Measurements from ENCODE around the gene ZNF746. TPM values are rescaled to one million over a fixed set of nuclear protein-coding genes. Genes with fewer than 3 reads are reported as not detected.
A peak's percentile ranks its signal among the peaks of the same experiment; 100 is the strongest.

ZNF746 gene
- total RNA-seq, 1 experiment from 2014 or later = 17.1 TPM

DNA sequence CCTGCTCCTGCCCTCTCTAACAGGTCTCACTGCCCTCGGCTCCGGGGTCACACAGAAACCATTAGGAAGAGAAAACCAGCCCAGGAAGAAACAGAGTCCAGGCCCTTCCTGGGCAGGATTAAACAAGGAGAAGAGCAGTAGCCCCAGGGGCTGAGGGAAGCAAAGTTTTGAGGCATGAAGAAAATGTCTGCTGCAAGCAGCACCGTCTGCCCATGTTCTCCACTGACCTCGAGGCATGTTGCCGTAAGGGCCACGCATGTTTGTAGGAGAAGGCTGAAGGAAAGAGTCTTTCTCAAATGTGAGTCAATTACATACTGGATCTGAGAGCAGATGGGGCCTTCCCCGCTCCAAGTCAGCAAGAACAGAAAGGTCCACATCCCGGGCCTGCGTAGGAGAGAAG lies 4.2 kb downstream of the ZNF746 start (continued):
- TF ChIP-seq, protein P1, sequence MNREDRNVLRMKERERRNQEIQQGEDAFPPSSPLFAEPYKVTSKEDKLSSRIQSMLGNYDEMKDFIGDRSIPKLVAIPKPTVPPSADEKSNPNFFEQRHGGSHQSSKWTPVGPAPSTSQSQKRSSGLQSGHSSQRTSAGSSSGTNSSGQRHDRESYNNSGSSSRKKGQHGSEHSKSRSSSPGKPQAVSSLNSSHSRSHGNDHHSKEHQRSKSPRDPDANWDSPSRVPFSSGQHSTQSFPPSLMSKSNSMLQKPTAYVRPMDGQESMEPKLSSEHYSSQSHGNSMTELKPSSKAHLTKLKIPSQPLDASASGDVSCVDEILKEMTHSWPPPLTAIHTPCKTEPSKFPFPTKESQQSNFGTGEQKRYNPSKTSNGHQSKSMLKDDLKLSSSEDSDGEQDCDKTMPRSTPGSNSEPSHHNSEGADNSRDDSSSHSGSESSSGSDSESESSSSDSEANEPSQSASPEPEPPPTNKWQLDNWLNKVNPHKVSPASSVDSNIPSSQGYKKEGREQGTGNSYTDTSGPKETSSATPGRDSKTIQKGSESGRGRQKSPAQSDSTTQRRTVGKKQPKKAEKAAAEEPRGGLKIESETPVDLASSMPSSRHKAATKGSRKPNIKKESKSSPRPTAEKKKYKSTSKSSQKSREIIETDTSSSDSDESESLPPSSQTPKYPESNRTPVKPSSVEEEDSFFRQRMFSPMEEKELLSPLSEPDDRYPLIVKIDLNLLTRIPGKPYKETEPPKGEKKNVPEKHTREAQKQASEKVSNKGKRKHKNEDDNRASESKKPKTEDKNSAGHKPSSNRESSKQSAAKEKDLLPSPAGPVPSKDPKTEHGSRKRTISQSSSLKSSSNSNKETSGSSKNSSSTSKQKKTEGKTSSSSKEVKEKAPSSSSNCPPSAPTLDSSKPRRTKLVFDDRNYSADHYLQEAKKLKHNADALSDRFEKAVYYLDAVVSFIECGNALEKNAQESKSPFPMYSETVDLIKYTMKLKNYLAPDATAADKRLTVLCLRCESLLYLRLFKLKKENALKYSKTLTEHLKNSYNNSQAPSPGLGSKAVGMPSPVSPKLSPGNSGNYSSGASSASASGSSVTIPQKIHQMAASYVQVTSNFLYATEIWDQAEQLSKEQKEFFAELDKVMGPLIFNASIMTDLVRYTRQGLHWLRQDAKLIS (CRISPR knock-in tag; IDR thresholded peaks at IDR 0.05; ENCODE audit: borderline replicate concordance) = no peak
- TF ChIP-seq CBFB (CRISPR knock-in tag; IDR thresholded peaks at IDR 0.05; ENCODE audit: low read depth) (no peak), ATF1 (CRISPR knock-in tag; IDR thresholded peaks at IDR 0.05) (no peak)

DNA sequence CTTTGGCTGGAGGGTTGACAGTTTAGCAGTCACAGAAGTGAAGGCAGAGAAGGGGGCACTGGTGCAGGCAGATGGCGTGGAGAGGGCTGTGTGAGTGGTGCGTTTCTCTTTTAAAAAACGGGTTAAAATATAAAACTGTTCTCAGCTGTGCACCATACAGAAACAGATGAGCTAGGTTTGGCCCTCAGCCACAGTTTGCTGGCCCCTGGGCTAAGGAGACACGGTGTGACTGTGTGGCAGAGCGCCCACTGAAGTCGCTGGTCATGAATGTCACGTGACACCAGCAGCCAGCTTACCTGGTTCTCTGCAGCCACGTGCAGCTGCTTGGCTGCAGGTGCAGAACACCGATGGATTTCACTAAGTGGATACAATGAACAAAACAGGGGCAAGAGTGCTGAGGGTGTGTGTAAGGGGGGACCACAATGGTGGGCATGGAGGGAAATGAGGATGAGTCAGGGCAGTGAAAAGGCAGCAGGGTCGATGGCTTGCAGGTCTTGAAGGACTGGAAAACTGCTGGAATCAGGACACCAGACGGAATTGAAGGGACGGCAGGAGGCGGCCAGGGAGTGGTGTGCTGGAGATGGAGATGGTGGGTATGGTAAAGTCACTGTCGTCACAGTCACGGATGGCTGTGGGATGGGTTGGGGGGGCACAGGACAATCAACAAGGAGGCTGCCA lies 7.4 kb downstream of the ZNF746 start:
- no peak overlapping the region for H3K4me3 Mint-ChIP-seq
- CTCF ChIA-PET = interaction anchor here (0.8 to 2.3 kb wide), 2 partner anchors 29 to 109 kb away, joined by 3 to 7 read pairs; partner anchors contain the start of gene ZNF777
- ATAC-seq = no peak

DNA sequence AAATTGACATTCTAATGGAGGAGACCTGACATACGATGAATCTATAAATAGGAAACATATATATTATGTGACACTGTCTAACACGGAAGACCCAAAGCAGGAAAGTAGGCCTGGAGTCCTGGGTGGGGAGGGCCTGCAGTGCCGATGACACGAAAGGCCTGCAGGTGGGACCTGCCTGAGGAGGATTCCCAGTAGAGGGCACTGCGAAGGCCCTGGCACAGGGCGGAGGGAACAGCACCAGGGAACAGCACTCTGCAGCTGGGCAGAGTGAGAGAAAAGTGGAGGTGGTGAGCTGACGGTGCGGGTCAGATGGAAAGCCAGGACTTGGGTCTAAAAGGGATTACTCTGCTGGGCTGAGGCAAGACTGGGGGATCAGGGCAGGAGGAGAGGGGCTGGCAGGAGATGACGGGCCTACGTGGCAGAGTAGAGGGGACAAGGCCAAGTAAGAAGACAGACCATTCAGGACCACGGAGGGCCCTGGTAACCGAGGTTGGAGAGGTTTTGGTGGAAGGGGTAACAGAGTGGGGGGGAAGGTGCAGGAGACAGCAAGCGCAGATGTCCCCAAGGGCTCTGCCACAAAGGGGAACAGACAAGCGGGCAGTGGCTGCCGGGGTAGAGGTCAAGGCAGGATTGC lies 8.1 kb downstream of the ZNF746 start:
- no peak overlapping the region for H3K4me3 Mint-ChIP-seq
- H3K27ac Mint-ChIP-seq = no peak overlapping the region
- peak; percentile 42 for DNase-seq (ENCODE audit: low spot score)
- ChIA-PET CTCF (interaction anchor here (0.8 to 2.3 kb wide), 2 partner anchors 29 to 110 kb away, joined by 3 to 7 read pairs; partner anchors contain the start of gene ZNF777), POLR2A (no interaction called here)
- H3K36me3 Mint-ChIP-seq = peaks cover 77% of the 10 kb centered on the region
- ATAC-seq = peak; percentile 100
- H3K27me3 Mint-ChIP-seq (ENCODE audit: low read depth) = no peaks in the 10 kb centered on the region
- peaks cover 4% of the 10 kb centered on the region; the same call in 1 of the 2 replicates for H3K9me3 Mint-ChIP-seq
- no peaks in the 10 kb centered on the region for H3K4me1 Mint-ChIP-seq
- TF ChIP-seq, protein P2, sequence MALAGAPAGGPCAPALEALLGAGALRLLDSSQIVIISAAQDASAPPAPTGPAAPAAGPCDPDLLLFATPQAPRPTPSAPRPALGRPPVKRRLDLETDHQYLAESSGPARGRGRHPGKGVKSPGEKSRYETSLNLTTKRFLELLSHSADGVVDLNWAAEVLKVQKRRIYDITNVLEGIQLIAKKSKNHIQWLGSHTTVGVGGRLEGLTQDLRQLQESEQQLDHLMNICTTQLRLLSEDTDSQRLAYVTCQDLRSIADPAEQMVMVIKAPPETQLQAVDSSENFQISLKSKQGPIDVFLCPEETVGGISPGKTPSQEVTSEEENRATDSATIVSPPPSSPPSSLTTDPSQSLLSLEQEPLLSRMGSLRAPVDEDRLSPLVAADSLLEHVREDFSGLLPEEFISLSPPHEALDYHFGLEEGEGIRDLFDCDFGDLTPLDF (CRISPR knock-in tag; IDR thresholded peaks at IDR 0.05) = no peak
- TF ChIP-seq ZNF423 (CRISPR knock-in tag; IDR thresholded peaks at IDR 0.05) (no peak), OVOL2 (CRISPR knock-in tag; IDR thresholded peaks at IDR 0.05; ENCODE audit: borderline replicate concordance) (no peak), EMX1 (CRISPR knock-in tag; IDR thresholded peaks at IDR 0.05) (no peak)
- TF ChIP-seq, protein P3, sequence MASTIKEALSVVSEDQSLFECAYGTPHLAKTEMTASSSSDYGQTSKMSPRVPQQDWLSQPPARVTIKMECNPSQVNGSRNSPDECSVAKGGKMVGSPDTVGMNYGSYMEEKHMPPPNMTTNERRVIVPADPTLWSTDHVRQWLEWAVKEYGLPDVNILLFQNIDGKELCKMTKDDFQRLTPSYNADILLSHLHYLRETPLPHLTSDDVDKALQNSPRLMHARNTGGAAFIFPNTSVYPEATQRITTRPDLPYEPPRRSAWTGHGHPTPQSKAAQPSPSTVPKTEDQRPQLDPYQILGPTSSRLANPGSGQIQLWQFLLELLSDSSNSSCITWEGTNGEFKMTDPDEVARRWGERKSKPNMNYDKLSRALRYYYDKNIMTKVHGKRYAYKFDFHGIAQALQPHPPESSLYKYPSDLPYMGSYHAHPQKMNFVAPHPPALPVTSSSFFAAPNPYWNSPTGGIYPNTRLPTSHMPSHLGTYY (CRISPR knock-in tag; IDR thresholded peaks at IDR 0.05) = no peak
- TF ChIP-seq, protein P4, sequence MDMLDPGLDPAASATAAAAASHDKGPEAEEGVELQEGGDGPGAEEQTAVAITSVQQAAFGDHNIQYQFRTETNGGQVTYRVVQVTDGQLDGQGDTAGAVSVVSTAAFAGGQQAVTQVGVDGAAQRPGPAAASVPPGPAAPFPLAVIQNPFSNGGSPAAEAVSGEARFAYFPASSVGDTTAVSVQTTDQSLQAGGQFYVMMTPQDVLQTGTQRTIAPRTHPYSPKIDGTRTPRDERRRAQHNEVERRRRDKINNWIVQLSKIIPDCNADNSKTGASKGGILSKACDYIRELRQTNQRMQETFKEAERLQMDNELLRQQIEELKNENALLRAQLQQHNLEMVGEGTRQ (CRISPR knock-in tag; IDR thresholded peaks at IDR 0.05) = no peak
- TF ChIP-seq, protein P5, sequence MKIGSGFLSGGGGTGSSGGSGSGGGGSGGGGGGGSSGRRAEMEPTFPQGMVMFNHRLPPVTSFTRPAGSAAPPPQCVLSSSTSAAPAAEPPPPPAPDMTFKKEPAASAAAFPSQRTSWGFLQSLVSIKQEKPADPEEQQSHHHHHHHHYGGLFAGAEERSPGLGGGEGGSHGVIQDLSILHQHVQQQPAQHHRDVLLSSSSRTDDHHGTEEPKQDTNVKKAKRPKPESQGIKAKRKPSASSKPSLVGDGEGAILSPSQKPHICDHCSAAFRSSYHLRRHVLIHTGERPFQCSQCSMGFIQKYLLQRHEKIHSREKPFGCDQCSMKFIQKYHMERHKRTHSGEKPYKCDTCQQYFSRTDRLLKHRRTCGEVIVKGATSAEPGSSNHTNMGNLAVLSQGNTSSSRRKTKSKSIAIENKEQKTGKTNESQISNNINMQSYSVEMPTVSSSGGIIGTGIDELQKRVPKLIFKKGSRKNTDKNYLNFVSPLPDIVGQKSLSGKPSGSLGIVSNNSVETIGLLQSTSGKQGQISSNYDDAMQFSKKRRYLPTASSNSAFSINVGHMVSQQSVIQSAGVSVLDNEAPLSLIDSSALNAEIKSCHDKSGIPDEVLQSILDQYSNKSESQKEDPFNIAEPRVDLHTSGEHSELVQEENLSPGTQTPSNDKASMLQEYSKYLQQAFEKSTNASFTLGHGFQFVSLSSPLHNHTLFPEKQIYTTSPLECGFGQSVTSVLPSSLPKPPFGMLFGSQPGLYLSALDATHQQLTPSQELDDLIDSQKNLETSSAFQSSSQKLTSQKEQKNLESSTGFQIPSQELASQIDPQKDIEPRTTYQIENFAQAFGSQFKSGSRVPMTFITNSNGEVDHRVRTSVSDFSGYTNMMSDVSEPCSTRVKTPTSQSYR (CRISPR knock-in tag; IDR thresholded peaks at IDR 0.05) = no peak

More for the DNA sequence above, 7.4 kb downstream of the ZNF746 start:
- peaks cover 3% of the 10 kb centered on the region; the same call in 1 of the 2 replicates for H3K9me3 Mint-ChIP-seq
- 0 out of 2 replicates have a peak, but pooled peaks cover 3% of the 10 kb centered on the region for H3K4me1 Mint-ChIP-seq
- DNase-seq (ENCODE audit: low spot score) = no peak
- H3K27ac Mint-ChIP-seq = no peak overlapping the region
- TF ChIP-seq ZNF232 (CRISPR knock-in tag; IDR thresholded peaks at IDR 0.05) (no peak), ZNF423 (CRISPR knock-in tag; IDR thresholded peaks at IDR 0.05) (no peak), RELA (CRISPR knock-in tag; IDR thresholded peaks at IDR 0.05; ENCODE audit: borderline replicate concordance) (no peak), ZNF317 (CRISPR knock-in tag; IDR thresholded peaks at IDR 0.05; ENCODE audit: borderline replicate concordance, low read depth) (no peak), CBFB (CRISPR knock-in tag; IDR thresholded peaks at IDR 0.05; ENCODE audit: low read depth) (no peak), CREB1 (CRISPR knock-in tag; IDR thresholded peaks at IDR 0.05) (no peak)
- TF ChIP-seq, protein P6, sequence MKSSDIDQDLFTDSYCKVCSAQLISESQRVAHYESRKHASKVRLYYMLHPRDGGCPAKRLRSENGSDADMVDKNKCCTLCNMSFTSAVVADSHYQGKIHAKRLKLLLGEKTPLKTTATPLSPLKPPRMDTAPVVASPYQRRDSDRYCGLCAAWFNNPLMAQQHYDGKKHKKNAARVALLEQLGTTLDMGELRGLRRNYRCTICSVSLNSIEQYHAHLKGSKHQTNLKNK (CRISPR knock-in tag; IDR thresholded peaks at IDR 0.05) = no peak
- TF ChIP-seq, protein P7, sequence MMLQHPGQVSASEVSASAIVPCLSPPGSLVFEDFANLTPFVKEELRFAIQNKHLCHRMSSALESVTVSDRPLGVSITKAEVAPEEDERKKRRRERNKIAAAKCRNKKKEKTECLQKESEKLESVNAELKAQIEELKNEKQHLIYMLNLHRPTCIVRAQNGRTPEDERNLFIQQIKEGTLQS (CRISPR knock-in tag; conservative IDR thresholded peaks at IDR 0.05) = no peak
- TF ChIP-seq, protein P8, sequence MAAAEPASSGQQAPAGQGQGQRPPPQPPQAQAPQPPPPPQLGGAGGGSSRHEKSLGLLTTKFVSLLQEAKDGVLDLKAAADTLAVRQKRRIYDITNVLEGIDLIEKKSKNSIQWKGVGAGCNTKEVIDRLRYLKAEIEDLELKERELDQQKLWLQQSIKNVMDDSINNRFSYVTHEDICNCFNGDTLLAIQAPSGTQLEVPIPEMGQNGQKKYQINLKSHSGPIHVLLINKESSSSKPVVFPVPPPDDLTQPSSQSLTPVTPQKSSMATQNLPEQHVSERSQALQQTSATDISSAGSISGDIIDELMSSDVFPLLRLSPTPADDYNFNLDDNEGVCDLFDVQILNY (CRISPR knock-in tag; IDR thresholded peaks at IDR 0.05) = no peak
- peaks cover 75% of the 10 kb centered on the region for H3K36me3 Mint-ChIP-seq
- POLR2A ChIA-PET = no interaction called here
- no peaks in the 10 kb centered on the region for H3K27me3 Mint-ChIP-seq (ENCODE audit: low read depth)
